GM04504 (cell line): ENCODE results near the gene ZNF821.
"Not testable (repeated sequence)": the region's sequence is repeated elsewhere in the genome, so short reads cannot be mapped to it uniquely, and the experiment has no call there.

ENCODE experiments used
- DNase-seq: peaks from one replicate; pipeline ENCODE4 v3.0.0-alpha.2; 2012; ENCODE audit warnings: low read depth

ZNF821 gene

DNA sequence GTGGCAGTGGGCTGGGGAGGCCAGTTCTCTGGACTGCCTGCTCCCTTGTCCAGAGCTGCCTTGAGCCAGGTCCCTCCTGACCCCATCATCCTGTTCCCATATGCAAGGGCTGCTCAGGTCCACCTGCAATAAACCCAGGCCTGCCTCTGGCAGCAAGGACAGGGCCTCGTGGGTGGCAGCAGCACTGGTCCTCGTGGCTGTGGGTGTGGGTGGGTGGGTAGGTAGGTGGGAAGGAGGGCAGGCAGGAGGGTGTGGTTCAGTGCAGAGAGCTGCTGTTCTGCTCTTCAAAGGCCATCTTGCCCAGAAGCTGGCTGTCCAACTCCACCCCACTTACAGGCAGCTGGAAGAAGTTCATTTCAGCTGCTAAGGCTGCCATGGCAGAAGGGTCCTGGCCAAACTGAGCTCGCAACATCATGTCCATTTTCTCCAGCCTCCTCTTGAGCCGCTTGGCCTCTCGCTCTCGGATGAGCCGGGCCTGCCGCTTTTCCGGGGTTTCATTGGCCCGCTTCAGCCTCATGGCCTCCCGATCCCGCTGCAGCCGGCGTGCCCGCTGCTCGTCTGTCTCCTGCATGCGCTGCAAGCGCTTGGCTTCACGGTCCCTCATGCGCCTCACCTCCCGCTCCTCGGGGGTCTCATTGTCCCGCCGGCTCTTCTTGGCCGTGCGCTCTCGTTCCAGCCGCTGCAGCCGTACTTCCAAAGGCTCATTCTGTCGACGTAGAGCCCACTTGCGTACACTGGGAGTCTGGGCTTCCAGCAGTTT is 24.0 kb downstream of the ZNF821 start:
- DNase-seq: no peak

- no peak for DNase-seq
Measured at GRCh38 chr16:71855937-71856662, 27.9 kb downstream of the ZNF821 start.

GRCh38 chr16:71854369-71854948 is 29.5 kb downstream of the ZNF821 start:
- DNase-seq: no peak

DNA sequence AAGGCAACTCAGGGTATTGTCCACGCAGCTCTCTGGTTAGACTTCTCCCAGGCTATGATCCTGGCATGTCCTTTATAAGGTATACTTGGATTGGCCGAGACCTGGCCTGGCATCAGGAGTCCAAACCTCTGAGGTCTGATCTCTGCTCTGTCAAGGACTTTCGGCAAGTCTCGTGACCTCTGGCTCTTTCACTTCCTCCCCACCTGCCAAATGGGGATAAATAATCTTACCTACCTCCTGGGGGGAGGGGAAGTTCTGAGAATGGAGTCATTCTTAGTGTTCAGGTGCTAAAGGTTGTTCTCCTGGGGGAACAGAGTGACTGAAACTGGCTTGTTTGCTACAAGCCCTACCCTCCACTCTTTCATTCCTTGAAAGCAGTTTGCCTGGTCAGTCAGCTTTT is 30.6 kb downstream of the ZNF821 start:
- DNase-seq: no peak

GRCh38 chr16:71852561-71852960 is 31.4 kb downstream of the ZNF821 start:
- DNase-seq: no peak

- no peak for DNase-seq
Measured at GRCh38 chr16:71852158-71852557, 31.8 kb downstream of the ZNF821 start.

- no peak for DNase-seq
Measured at GRCh38 chr16:71851746-71852145, 32.2 kb downstream of the ZNF821 start.

DNA sequence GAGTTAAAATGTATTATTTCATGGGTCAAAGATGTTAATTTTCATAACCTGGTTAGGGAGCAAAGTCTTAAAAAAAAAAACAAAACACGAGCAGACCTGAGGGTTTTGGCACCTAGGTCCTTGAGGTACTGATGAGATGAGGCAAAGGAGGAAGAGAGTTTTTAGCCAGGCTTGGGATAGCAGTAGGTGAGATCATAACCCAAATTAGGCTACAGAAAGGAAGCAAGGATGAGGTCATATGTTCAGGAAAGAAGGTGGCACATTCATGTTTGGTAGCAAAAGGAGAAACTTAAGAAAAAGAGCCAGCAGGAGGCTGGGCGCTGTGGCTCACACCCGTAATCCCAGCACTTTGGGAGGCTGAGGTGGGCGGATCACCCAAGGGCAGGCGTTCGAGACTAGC is 35.4 kb downstream of the ZNF821 start:
- DNase-seq: no peak

GRCh38 chr16:71847096-71847495 is 36.9 kb downstream of the ZNF821 start:
- DNase-seq: no peak

DNA sequence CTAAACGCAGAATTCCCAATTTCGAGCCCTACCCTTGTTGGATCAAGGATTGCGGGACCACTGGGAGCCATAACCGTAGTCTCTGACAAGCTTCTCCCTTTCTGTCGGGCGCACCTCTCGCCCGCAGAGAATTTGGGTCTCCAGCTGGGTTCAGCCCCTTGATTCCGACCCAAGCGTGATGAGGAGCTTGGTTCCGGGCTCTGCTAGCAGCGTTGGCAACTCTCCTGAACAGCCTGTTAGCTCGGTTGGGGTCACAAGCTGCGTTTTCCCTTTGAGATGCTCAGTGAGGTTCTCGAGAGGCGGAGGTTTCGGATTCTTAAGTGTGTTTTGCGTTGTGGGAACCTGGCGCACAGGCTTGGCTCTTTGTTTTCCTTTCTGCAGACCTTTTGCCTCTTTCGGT is 37.6 kb downstream of the ZNF821 start:
- no peak for DNase-seq

GRCh38 chr16:71845639-71846430 is 38.1 kb downstream of the ZNF821 start, which contains the start of gene ATXN1L:
TSS of gene ATXN1L (plus strand) at chr16:71845976. CDS start at chr16:71849741, 3,765 bp downstream.
- DNase-seq: peak; percentile 86

GRCh38 chr16:71843572-71843971 is 40.4 kb downstream of the ZNF821 start:
- no peak for DNase-seq

GRCh38 chr16:71840052-71840451 is 43.9 kb downstream of the ZNF821 start:
- DNase-seq: peak; percentile 40

- DNase-seq: no peak
Measured at GRCh38 chr16:71837150-71837549, 46.8 kb downstream of the ZNF821 start.

DNA sequence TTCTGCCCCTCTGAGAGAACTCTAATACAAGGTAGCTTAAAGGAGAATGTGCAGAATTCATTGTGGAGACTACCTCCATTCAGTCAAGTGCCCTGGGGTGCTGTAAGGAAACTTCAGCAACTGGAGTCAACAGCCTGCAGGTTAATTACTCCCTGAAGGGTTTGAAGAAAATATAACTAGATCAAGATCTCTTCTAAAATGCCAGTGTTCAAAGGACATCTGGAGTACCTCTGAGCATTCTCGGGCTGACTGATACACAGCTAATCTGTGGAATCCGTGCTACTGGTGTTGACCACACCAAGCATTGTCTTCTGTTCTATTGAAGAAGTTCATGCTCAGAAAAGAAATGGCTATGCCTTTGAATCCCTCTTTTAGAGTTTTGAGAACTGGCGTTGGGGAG is 49.7 kb downstream of the ZNF821 start:
- no peak for DNase-seq

DNA sequence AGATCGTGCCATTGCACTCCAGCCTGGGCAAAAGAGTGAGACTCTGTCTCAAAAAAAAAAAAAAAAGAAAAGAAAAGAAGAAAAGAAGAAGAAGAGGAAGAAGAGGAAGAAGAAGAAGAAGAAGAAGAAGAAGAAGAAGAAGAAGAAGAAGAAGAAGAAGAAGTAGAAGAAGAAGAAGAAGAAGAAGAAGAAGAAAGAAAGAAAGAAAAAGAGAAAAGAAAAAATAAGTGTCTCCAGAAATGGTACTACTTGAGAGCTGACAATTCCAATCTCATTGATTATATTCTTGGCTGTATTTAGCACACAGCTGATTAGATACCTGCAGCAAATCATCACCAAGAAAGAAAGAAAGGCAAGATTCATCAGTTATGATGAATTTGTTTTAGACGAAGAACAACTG is 51.9 kb downstream of the ZNF821 start:
- not testable (repeated sequence) for DNase-seq

DNA sequence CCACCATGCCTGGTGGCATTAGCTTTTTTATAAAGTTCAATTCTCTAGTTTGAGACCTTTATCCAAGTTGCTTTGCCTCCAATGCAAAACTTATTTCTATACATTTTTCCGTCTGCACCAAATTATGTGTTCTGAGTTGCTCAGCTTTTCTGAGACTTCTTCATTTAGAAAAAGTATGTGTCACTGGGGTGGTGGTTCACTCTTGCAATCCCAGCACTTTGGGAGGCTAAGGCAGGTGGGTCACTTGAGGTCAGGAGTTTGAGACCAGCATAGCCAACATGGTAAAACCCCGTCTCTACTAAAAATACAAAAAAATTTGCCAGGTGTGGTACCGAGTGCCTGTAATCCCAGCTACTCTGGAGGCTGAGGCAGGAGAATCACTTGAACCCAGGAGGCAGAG is 52.3 kb downstream of the ZNF821 start:
- not testable (repeated sequence) for DNase-seq

GRCh38 chr16:71830359-71830758 is 53.6 kb downstream of the ZNF821 start:
- no peak for DNase-seq

- no peak for DNase-seq
Measured at GRCh38 chr16:71826533-71827017, 57.4 kb downstream of the ZNF821 start.

- DNase-seq: not testable (repeated sequence)
Measured at GRCh38 chr16:71817155-71817500, 66.9 kb downstream of the ZNF821 start.

GRCh38 chr16:71811261-71811803 is 72.7 kb downstream of the ZNF821 start:
- DNase-seq: no peak

DNA sequence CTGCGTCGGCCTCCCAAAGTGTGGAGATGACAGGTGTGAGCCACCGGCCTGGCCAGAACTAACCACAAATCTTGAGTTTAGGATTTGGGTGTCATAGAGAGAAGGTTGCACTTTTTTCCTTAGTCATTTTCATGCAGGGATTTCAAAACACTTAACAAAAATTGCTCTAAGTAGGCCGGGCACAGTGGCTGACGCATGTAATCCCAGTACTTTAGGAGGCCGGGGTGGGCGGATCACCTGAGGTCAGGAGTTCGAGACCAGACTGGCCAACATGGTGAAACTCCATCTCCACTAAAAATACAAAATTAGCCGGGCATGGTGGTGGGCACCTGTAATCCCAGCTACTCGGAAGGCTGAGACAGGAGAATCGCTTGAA is 73.8 kb downstream of the ZNF821 start:
- not testable (repeated sequence) for DNase-seq
